T-helper 2 cell treated with Interferon-gamma antibody and Interleukin-4, amounts not matched to agents 100 ng/mL and 5 ng/mL, for 36 hours (primary cell): Measurements from ENCODE around the gene CISH. TPM values are rescaled to one million over a fixed set of nuclear protein-coding genes. Genes with fewer than 3 reads are reported as not detected.

Source experiments
- intact Hi-C: fragments of 100-400 bp; cut with micrococcal nuclease; formaldehyde crosslinking; loops from one replicate; pipeline ENCODE4 v1.15.1; 2023
- total RNA-seq: library from RNA; stranded (reverse); gene quantifications from 2 replicates; pipeline ENCODE4 v1.2.3, GENCODE V29; 2022

CISH gene
- total RNA-seq, 1 donor from 2014 or later = 385 TPM

- intact Hi-C loops = no loop called here
Observed at GRCh38 chr3:50637945-50638344, 26.4 kb upstream of the CISH start.

- intact Hi-C loops = no loop called here
Observed at GRCh38 chr3:50637011-50637410, 25.4 kb upstream of the CISH start.

GRCh38 chr3:50635066-50635465 is 23.5 kb upstream of the CISH start:
- intact Hi-C loops = no loop called here

- intact Hi-C loops = no loop called here
Observed at GRCh38 chr3:50633230-50633790, 21.7 kb upstream of the CISH start.

GRCh38 chr3:50632450-50632849 is 20.9 kb upstream of the CISH start:
- intact Hi-C loops = no loop called here

GRCh38 chr3:50630877-50631276 is 19.3 kb upstream of the CISH start:
- intact Hi-C loops = no loop called here

GRCh38 chr3:50630394-50630793 is 18.8 kb upstream of the CISH start:
- intact Hi-C loops = no loop called here

GRCh38 chr3:50628601-50629000 is 17.0 kb upstream of the CISH start:
- intact Hi-C loops = no loop called here

GRCh38 chr3:50627407-50628051 is 16.0 kb upstream of the CISH start:
- intact Hi-C loops = no loop called here

- intact Hi-C loops = no loop called here
Observed at GRCh38 chr3:50626401-50626800, 14.8 kb upstream of the CISH start.

- intact Hi-C loops = no loop called here
Observed at GRCh38 chr3:50625231-50626182, 13.9 kb upstream of the CISH start.

- intact Hi-C loops = loop anchor here (1.0 kb wide), 1 partner anchor 26 kb away; no protein-coding TSS in a partner anchor
Observed at GRCh38 chr3:50624634-50625033, 13.1 kb upstream of the CISH start.

- intact Hi-C loops = loop anchor here (1.0 kb wide), 1 partner anchor 26 kb away; no protein-coding TSS in a partner anchor
Observed at GRCh38 chr3:50623840-50624474, 12.4 kb upstream of the CISH start.

- intact Hi-C loops = no loop called here
Observed at GRCh38 chr3:50622881-50623280, 11.3 kb upstream of the CISH start.

- intact Hi-C loops = no loop called here
Observed at GRCh38 chr3:50620820-50621219, 9.2 kb upstream of the CISH start.

GRCh38 chr3:50620420-50620819 is 8.8 kb upstream of the CISH start:
- intact Hi-C loops = no loop called here

GRCh38 chr3:50617911-50618481 is 6.4 kb upstream of the CISH start:
- intact Hi-C loops = loop anchor here (2.0 to 10.0 kb wide), 3 partner anchors 353 to 1327 kb away; partner anchors contain the start of genes PARP3, RRP9 and TEX264

GRCh38 chr3:50617096-50617791 is 5.7 kb upstream of the CISH start, which contains the start of gene MAPKAPK3:
MAPKAPK3 (plus strand) TSS chr3:50617151; CDS start chr3:50617566, 415 bp downstream.
- intact Hi-C loops = loop anchor here (2.0 to 10.0 kb wide), 3 partner anchors 354 to 1328 kb away; partner anchors contain the start of genes PARP3, RRP9 and TEX264

- intact Hi-C loops = loop anchor here (1.0 to 10.0 kb wide), 6 partner anchors 36 to 1328 kb away; partner anchors contain the start of genes PARP3, RRP9 and TEX264
Observed at GRCh38 chr3:50616770-50617095, 5.2 kb upstream of the CISH start.
